Naive B cell (primary cell): Measurements from ENCODE around the gene TBC1D32. TPM values are rescaled to one million over a fixed set of nuclear protein-coding genes. Genes with fewer than 3 reads are reported as not detected.
"Not testable (repeated sequence)": the region's sequence is repeated elsewhere in the genome, so short reads cannot be mapped to it uniquely, and the experiment has no call there.

Source experiments
- ATAC-seq, 2 donors: fragments of 150-1000 bp; cut with Tn5 transposase; 2 replicates each; pipeline ENCODE4 v1.10.0; 2021; ENCODE audit warnings: low read depth in 2 of 2, mild to moderate bottlenecking in 2 of 2, moderate library complexity in 2 of 2
- DNase-seq: peaks from one replicate; pipeline ENCODE4 v3.0.0; 2022
- H3K27ac Mint-ChIP-seq, 6 donors: one replicate each; pipeline ENCODE4 v1.8.0; 2020 to 2022; ENCODE audit warnings: mild to moderate bottlenecking in 6 of 6, mixed read lengths in 6 of 6, moderate library complexity in 5 of 6, inconsistent platforms in 2 of 6
- H3K27me3 Mint-ChIP-seq, 3 donors: one replicate each; pipeline ENCODE4 v1.8.0; 2021 to 2022; ENCODE audit warnings: mixed read lengths in 3 of 3, mild to moderate bottlenecking in 1 of 3
- H3K36me3 Mint-ChIP-seq, 2 donors: one replicate each; pipeline ENCODE4 v1.8.0; 2020 to 2022; ENCODE audit warnings: mixed read lengths in 2 of 2, inconsistent platforms in 1 of 2, mild to moderate bottlenecking in 1 of 2
- H3K4me1 Mint-ChIP-seq, 3 donors: one replicate each; pipeline ENCODE4 v1.8.0; 2020 to 2022; ENCODE audit warnings: mixed read lengths in 3 of 3, inconsistent platforms in 1 of 3, mild to moderate bottlenecking in 1 of 3, moderate library complexity in 1 of 3
- H3K4me3 Mint-ChIP-seq, 8 donors: one replicate each; pipeline ENCODE4 v1.8.0; 2020 to 2022; ENCODE audit warnings: mild to moderate bottlenecking in 8 of 8, mixed read lengths in 8 of 8, moderate library complexity in 8 of 8, inconsistent platforms in 2 of 8
- H3K9me3 Mint-ChIP-seq, 7 donors: one replicate each; pipeline ENCODE4 v1.8.0; 2020 to 2022; ENCODE audit warnings: mixed read lengths in 7 of 7, mild to moderate bottlenecking in 5 of 7, inconsistent platforms in 2 of 7, moderate library complexity in 1 of 7
- polyA plus RNA-seq, 6 donors: library from polyadenylated mRNA; unstranded; fragments of 300-500 nt; fragmentation: Illumina TruSeq; gene quantifications; one replicate each; pipeline ENCODE4 v1.2.3, GENCODE V29; 2021; ENCODE audit warnings: low read depth in 6 of 6

Gene TBC1D32
- polyA plus RNA-seq, 6 donors from 2014 or later: 1.2 to 6.0 (median 3.7) TPM

DNA sequence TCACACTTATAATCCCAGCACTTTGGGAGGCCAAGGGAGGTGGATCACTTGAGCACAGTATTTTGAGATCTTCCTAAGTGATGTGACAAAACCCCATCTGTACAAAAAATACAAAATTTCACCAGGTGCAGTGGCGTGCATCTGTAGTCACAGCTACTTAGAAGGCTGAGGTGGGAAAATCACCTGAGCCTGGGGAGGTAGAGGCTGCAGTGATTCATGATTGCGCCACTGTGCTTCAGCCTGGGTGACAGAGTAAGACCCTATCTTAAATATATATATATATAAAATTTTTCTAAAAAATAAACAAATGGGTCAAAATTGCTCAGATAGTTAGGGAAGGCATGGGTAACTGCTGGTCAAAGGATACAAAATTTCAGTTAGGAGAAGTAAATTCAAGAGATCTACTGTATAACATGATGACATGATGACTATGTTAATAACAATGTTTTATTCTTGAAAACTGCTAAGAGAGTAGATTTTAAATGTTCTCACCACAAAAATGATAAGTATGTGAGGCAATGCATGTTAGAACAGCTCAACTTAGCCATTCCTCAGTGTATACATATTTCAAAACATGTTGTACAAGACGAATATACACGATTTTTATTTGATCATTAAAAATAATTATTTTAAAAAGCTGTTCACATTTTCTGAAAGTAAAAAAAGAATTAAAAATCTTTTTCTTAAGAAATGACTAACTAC lies 24.4 kb downstream of the TBC1D32 start:
- Mint-ChIP-seq H3K36me3 (peaks cover 14% of the 10 kb centered on the region in 2 donors), H3K27me3 (no peaks in the 10 kb centered on the region), H3K27ac (no peak overlapping the region), H3K4me1 (no peaks in the 10 kb centered on the region), H3K4me3 (no peak overlapping the region), H3K9me3 (peaks cover 0 to 5% (median 0%) of the 10 kb centered on the region in 7 donors)
- no peak for DNase-seq
- no peak for ATAC-seq

DNA sequence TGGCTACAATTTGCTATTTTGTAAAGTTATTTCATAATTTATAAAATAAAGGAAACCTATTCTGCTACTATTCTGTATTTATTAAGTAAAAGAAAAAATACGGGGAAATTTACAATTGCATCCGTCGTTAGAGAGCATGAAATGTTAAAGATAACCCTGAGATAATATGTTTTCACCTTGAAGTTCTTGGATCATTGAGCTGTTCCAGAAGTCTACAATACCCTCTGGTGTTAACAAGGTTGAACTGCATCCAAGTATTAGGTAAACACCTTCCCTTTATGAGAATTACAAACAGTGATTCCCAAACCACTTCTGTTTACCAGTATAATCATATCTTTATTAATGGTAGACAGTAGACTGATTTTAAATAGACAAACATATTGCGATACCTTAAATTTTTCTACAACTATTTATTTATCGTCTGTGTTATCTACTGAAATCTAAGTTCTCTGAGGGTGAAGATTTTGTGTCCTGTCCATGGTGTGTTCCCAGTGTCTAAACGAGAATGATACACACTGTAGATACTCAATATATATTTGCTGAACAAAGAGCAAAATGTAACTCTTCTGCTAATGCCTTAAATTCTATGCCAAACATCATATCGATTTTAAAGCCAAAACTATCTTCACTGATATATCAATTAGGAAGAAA lies 28.2 kb downstream of the TBC1D32 start:
- peak in 1 of 2 donors; percentile 48 for ATAC-seq
- Mint-ChIP-seq H3K27ac (no peak overlapping the region), H3K4me3 (no peak overlapping the region), H3K9me3 (peaks cover 0 to 2% (median 0%) of the 10 kb centered on the region in 7 donors), H3K4me1 (no peaks in the 10 kb centered on the region), H3K27me3 (no peaks in the 10 kb centered on the region), H3K36me3 (peaks cover 3 to 4% of the 10 kb centered on the region in 2 donors)
- peak; percentile 10 for DNase-seq

GRCh38 chr6:121302882-121303281 lies 31.4 kb downstream of the TBC1D32 start:
- peaks cover 0 to 3% (median 0%) of the 10 kb centered on the region in 7 donors for H3K9me3 Mint-ChIP-seq
- H3K4me3 Mint-ChIP-seq: no peak overlapping the region
- no peaks in the 10 kb centered on the region for H3K4me1 Mint-ChIP-seq
- DNase-seq (no peak), ATAC-seq (no peak)
- H3K27me3 Mint-ChIP-seq: no peaks in the 10 kb centered on the region
- H3K36me3 Mint-ChIP-seq: peaks cover 7 to 15% of the 10 kb centered on the region in 2 donors
- H3K27ac Mint-ChIP-seq: peak overlapping the region in 2 of 6 donors; percentile 3 to 20

- not testable (repeated sequence) for H3K27ac Mint-ChIP-seq, H3K4me1 Mint-ChIP-seq, H3K27me3 Mint-ChIP-seq, H3K4me3 Mint-ChIP-seq, ATAC-seq, H3K9me3 Mint-ChIP-seq, DNase-seq
- peaks cover 7 to 19% of the 10 kb centered on the region in 2 donors for H3K36me3 Mint-ChIP-seq
These were observed 33.1 kb downstream of the TBC1D32 start for GRCh38 chr6:121301156-121301555.

GRCh38 chr6:121297694-121298093 lies 36.6 kb downstream of the TBC1D32 start:
- no peak overlapping the region for H3K4me3 Mint-ChIP-seq
- peaks cover 0 to 3% (median 0%) of the 10 kb centered on the region in 7 donors for H3K9me3 Mint-ChIP-seq
- H3K27me3 Mint-ChIP-seq: no peaks in the 10 kb centered on the region
- H3K36me3 Mint-ChIP-seq: peaks cover 7 to 24% of the 10 kb centered on the region in 2 donors
- H3K4me1 Mint-ChIP-seq: no peaks in the 10 kb centered on the region
- ATAC-seq: no peak
- H3K27ac Mint-ChIP-seq: no peak overlapping the region
- DNase-seq: no peak

DNA sequence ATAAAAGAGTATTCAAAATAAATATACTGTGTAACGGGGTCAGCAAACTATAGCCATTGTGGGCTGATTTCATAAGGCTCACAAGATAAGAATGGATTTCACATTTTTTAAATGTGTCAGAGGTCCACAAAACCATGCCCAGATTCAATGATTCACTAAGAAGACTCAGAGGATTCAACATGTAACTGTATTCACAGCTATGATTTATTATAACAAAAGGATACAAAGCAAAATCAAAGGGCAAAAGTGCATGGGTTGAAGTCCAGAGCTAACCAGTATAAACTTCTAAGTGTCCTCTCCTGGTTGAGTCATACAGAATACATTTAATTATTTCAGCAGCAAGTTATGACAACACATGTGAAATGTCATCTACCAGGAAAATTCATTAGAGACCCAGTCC lies 49.2 kb downstream of the TBC1D32 start:
- no peak for DNase-seq
- H3K9me3 Mint-ChIP-seq: peaks cover 0 to 9% (median 2%) of the 10 kb centered on the region in 7 donors
- no peak overlapping the region for H3K27ac Mint-ChIP-seq
- H3K4me3 Mint-ChIP-seq: no peak overlapping the region
- peaks cover 0 to 3% (median 0%) of the 10 kb centered on the region in 3 donors for H3K4me1 Mint-ChIP-seq
- ATAC-seq: no peak
- H3K36me3 Mint-ChIP-seq: peaks cover 14 to 33% of the 10 kb centered on the region in 2 donors
- no peaks in the 10 kb centered on the region for H3K27me3 Mint-ChIP-seq

- peak overlapping the region in 1 of 6 donors; percentile 83 for H3K27ac Mint-ChIP-seq
- no peak overlapping the region for H3K4me3 Mint-ChIP-seq
- no peak for ATAC-seq
- no peaks in the 10 kb centered on the region for H3K27me3 Mint-ChIP-seq
- peaks cover 0 to 22% (median 7%) of the 10 kb centered on the region in 7 donors for H3K9me3 Mint-ChIP-seq
- peaks cover 16 to 32% of the 10 kb centered on the region in 2 donors for H3K36me3 Mint-ChIP-seq
- H3K4me1 Mint-ChIP-seq: peaks cover 0 to 12% (median 6%) of the 10 kb centered on the region in 3 donors
- no peak for DNase-seq
These were observed 59.5 kb downstream of the TBC1D32 start for GRCh38 chr6:121274666-121275295.

DNA sequence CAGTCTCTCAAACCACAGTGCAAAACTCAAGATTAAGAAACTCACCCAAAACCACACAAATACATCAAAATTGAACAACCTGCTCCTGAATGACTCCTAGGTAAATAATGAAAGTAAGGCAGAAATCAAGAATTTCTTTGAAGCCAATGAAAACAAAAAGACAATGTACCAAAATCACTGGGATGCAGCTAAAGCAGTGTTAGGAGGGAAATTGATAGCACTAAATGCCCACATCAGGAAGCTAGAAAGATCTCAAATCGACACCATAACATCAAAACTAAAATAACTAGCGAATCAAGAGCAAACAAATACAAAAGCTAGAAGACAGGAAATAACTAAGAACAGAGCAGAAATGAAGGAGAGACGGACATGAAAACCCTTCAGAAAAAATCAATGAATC lies 70.5 kb downstream of the TBC1D32 start:
- Mint-ChIP-seq H3K4me1 (peaks cover 4 to 8% (median 8%) of the 10 kb centered on the region in 3 donors), H3K36me3 (peaks cover 51 to 77% of the 10 kb centered on the region in 2 donors), H3K27ac (peak overlapping the region in 1 of 6 donors; percentile 20), H3K27me3 (no peaks in the 10 kb centered on the region), H3K4me3 (no peak overlapping the region), H3K9me3 (peaks cover 9 to 48% (median 26%) of the 10 kb centered on the region in 7 donors)
- ATAC-seq (no peak), DNase-seq (no peak)

GRCh38 chr6:121260651-121261102 lies 73.6 kb downstream of the TBC1D32 start:
- no peak for ATAC-seq
- no peak for DNase-seq
- H3K27ac Mint-ChIP-seq: no peak overlapping the region
- no peak overlapping the region for H3K4me3 Mint-ChIP-seq
- H3K36me3 Mint-ChIP-seq: peaks cover 43 to 54% of the 10 kb centered on the region in 2 donors
- H3K27me3 Mint-ChIP-seq: no peaks in the 10 kb centered on the region
- H3K9me3 Mint-ChIP-seq: peaks cover 0 to 34% (median 16%) of the 10 kb centered on the region in 7 donors
- peaks cover 4 to 8% (median 8%) of the 10 kb centered on the region in 3 donors for H3K4me1 Mint-ChIP-seq

- no peak for DNase-seq
- peaks cover 72 to 73% of the 10 kb centered on the region in 2 donors for H3K36me3 Mint-ChIP-seq
These were observed 86.9 kb downstream of the TBC1D32 start for GRCh38 chr6:121247386-121247785.

DNA sequence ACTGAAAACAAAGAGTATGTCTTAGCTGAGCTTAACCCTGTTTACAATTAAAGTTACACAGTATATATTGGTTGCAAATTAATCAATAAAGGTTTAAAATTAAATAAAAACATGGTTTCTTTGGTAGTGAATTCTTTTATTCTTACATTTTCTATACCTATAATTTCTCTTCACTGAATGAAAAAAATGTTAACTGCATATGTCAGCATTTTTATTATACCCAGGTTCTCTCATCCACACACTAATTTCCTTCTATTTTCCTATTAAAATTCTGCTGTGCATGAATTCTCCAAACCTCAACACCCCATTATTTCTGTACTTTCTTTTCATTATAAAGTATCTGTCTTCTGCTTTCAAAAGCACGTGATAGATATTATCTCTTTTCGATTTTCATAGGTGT lies 91.9 kb downstream of the TBC1D32 start:
- Mint-ChIP-seq H3K36me3 (peaks cover 37 to 40% of the 10 kb centered on the region in 2 donors), H3K9me3 (peaks cover 6 to 16% (median 9%) of the 10 kb centered on the region in 7 donors), H3K4me3 (no peak overlapping the region), H3K27me3 (no peaks in the 10 kb centered on the region), H3K27ac (no peak overlapping the region), H3K4me1 (peaks cover 0 to under 1% (median 0%) of the 10 kb centered on the region in 3 donors)
- no peak for ATAC-seq
- DNase-seq: no peak

More at GRCh38 chr6:121247386-121247785, 86.9 kb downstream of the TBC1D32 start:
- no peak for ATAC-seq
- no peak overlapping the region for H3K27ac Mint-ChIP-seq
- H3K9me3 Mint-ChIP-seq: peaks cover 24 to 61% (median 49%) of the 10 kb centered on the region in 7 donors
- H3K27me3 Mint-ChIP-seq: no peaks in the 10 kb centered on the region
- H3K4me3 Mint-ChIP-seq: no peak overlapping the region
- H3K4me1 Mint-ChIP-seq: peaks cover 0 to 2% (median 0%) of the 10 kb centered on the region in 3 donors

DNA sequence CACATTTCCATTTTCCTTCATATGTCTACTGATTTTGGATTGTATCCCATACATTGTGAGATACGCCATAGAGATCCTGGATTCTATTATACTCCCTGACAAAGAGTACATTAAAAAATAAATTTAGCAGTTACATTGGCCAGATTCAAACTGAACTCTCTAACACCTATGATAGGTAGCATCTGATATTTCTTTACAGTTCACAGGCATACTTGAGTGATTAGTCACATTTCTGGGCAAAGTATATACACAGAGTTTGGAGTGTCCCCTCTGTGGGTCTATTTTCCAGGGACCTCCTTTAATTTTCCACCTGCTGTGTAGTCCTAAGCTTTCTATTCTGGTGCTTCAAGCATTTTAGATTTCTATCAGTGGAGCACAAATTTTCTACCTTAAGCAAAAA lies 96.4 kb downstream of the TBC1D32 start:
- Mint-ChIP-seq H3K27me3 (no peaks in the 10 kb centered on the region), H3K4me1 (no peaks in the 10 kb centered on the region), H3K4me3 (no peak overlapping the region), H3K27ac (no peak overlapping the region), H3K9me3 (peaks cover 0 to 6% (median 0%) of the 10 kb centered on the region in 7 donors), H3K36me3 (peaks cover 19 to 38% of the 10 kb centered on the region in 2 donors)
- ATAC-seq (no peak), DNase-seq (no peak)

DNA sequence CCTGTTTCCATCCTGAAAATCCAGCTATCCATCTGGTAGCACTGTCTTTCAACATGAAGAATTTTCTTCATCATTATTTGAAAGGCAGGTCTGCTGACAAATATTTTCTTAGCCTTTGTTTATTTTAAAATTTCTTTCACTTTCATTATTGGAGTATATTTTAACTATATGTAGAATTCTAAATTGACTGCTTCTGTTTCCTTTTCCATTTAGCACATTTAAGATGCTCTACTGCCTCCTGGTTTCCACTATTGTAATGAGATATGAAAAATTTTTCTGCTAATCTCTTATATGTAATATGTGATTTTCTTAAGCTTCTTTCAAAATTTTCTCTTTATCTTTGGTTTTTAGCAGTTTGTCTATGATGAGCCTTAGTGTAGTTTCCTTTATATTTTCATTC lies 97.3 kb downstream of the TBC1D32 start:
- DNase-seq: no peak
- Mint-ChIP-seq H3K27me3 (no peaks in the 10 kb centered on the region), H3K36me3 (peaks cover 19 to 41% of the 10 kb centered on the region in 2 donors), H3K9me3 (peaks cover 0 to 6% (median 0%) of the 10 kb centered on the region in 7 donors), H3K4me3 (no peak overlapping the region), H3K27ac (peak overlapping the region in 1 of 6 donors; percentile 67), H3K4me1 (no peaks in the 10 kb centered on the region)
- ATAC-seq: no peak
